Germinal center (tissue), 1 donor: ENCODE measurements around the gene CGN.

Source experiments
- DNase-seq: peaks from one replicate; pipeline ENCODE4 v3.0.0; 2012; ENCODE audit warnings: mixed read lengths, low spot score

The CGN gene

GRCh38 chr1:151547119-151547899, 36.1 kb downstream of the CGN start:
- no peak for DNase-seq

DNA sequence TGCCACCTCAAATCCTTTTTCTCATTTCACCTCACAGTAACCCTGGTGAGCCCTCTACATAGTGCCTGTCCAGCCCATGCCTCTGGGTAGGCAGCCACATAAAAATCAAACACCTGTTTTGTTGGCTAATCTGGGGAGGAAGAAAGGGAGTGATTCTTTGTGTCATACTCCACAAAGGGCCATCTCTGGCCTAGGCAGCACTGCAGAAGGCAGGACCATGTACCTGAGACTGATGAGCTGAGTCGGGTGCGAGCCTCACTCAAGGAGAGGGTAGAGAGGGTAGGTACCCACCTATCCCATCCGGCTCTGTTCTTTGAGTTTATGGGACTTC, 36.7 kb downstream of the CGN start:
- DNase-seq, result no peak

DNA sequence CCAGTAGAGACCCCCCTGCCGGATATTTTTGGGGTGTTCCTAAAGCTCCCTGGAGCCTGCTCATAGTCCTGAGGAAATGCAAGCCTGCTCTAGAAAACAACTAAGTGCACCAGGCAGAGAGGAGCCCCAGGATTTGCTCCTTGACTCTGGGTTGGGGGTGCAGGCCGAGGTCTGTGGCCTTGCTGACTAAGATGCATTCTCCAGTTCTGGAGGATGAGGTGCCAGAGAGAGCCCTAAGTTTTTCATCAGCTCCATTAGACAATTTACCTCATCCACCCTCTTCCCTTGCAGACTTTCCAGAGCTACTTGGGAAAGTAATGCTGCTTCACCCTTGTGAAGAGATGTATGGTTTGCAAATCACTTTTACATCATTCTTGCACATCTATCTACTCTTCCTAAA, 38.0 kb downstream of the CGN start:
- no peak for DNase-seq

- no peak for DNase-seq
Measured at GRCh38 chr1:151553659-151554058, 42.5 kb downstream of the CGN start.

DNA sequence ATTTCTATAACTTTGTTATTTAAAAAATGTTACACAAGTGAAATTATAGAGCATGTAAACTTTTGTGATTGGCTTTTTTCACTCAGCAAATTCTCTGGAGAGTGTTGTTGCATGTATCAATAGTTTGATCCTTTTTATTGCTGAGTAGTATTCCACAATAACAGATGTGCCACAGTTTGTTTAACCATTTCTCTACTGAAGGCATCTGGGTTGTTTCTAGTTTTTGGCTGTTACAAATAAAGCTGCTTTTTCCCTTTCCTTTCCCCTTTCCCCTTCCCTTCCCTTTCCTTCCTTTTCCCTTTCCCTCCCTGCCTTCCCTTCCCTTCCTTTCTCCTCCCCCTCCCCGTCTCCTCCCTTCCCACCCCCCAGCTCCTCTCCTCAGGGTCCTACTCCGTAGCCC, 44.9 kb downstream of the CGN start:
- no peak for DNase-seq

DNA sequence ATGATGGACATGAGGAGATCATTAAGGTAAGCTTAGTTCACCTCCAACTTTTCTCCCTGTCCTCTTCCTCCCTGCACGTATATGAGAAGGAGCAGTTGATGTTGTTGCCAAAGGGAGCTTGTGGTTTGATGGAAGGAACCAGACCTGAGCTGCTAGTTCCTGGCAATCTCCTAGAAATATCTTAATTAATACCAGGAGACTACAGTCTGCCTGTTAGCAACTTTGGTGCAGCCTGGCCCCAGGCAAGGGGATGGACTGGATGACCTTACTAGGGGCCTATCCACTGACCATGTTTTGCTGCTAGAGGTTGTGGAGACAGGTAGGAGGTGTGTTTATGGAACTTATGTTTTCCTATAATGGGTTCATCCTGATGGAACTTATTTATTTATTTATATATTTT, 51.5 kb downstream of the CGN start:
- no peak for DNase-seq

DNA sequence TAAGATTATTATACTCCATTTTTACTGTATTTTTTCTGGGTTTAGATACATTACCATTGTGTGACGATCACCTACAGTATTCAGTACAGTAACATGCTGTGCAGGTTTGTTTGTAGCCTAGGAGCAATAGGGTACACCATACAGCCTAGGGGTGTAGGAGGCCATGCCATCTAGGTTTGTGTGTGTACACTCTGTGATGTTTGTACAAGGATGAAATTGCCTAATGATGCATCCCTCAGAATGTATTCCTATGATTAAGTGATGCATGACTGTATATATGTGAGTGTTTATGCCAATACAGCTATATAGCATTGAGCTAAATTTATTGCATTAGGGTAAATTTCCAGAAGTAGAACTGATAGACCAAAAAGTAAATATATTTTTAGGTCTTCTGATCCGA, 52.2 kb downstream of the CGN start:
- DNase-seq, result no peak

GRCh38 chr1:151565502-151566189, 54.5 kb downstream of the CGN start:
- DNase-seq, result no peak

- DNase-seq, result no peak
Measured at GRCh38 chr1:151568626-151569088, 57.5 kb downstream of the CGN start.

DNA sequence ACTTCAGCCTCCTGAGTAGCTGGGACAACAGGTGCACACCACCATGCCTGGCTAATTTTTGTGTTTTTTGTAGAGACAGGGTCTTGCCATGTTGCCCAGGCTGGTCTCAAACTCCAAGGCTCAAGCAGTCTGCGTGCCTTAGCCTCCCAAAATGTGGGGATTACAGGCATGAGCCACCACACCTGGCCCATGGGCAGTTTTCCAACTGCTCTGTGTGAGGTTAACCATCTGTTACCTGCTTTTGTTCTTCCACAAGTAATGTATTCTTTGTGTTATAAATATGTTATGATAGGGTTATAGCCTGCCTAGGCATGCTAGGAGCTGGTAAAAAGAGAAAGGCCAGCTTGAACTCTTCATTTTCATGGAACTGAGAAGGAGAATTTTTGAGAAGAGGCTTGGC, 59.6 kb downstream of the CGN start:
- no peak for DNase-seq

DNA sequence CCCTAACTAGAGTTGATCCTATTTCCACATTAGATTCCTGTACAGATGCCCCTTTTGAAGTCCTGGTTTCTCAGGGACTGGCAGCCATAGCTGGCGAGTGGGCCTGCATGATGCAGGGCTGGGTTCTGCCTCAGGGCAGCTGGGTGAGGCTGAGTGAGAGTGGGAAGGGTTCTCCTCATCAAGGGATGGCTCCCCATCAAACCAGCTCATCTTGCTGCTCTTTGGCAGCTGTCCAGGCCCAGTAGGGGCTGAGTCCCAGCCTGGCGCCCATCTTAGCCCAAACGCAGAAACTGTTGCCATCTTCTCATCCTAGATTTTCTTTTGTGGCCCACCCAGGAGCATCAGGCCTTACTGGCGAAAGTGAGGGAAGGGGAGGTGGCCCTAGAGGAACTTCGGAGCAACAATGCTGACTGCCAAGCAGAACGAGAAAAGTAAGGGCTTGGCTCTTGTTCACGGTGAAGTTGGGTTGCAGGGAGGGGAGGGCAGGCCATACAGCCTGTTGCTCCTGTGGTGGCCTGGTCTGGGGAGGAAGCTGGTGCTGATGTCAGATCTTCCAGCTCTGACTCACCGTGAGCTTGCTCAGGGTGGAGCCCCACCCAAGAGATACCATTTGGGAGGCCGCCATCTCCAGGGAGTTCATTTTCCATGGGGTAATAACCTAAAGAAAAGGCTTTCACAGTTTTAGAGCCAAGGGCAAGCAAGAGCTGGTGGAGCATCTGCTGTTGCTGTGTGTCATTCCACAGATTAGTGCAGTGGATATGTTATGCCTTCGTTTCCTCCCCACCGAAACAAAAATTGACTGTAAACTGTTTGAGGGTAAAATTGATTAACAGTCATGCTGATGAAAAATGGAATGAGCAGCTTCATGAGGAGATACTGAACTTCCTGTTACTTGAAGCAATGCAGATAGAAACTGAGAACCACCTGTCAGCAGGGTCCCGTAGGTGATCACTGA, 63.7 kb downstream of the CGN start:
- no peak for DNase-seq

DNA sequence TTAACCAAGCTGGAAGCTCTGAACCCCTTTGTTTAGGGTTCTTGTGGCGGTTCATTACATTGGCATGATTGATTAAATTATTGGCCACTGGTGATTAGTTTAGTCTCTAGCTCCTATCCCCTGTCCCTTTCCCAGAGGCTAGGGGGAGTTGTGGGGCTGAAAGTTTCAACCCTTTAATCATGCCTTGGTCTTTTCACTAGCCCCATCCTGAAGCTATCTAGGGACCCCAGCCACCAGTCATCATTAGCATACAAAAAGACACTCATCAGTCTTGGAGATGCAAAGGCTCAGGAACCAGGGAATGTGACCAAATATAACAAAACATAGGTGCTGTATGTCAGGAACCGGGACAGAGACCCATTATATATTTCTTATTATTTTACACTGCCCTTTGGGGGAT, 66.0 kb downstream of the CGN start:
- DNase-seq, result no peak

DNA sequence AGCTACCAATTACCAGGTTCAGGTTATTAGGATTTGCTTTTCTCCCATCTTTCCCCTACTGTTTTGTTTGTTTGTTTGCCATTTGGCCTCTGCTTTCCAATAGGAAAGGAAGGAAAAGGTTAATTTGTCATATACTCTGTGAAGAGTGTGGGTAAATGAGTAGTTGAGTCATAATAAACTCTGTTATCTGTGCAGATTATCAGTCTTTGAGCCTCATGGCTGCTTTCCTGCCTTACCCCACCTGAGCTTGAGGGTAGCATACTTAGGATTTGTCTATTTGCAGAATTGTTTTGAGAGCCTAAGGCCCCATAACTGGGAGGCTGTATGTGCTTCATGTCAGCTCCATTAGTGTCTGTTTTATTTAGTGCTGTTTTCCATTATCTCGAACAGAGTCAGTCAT, 67.8 kb downstream of the CGN start:
- DNase-seq, result no peak

DNA sequence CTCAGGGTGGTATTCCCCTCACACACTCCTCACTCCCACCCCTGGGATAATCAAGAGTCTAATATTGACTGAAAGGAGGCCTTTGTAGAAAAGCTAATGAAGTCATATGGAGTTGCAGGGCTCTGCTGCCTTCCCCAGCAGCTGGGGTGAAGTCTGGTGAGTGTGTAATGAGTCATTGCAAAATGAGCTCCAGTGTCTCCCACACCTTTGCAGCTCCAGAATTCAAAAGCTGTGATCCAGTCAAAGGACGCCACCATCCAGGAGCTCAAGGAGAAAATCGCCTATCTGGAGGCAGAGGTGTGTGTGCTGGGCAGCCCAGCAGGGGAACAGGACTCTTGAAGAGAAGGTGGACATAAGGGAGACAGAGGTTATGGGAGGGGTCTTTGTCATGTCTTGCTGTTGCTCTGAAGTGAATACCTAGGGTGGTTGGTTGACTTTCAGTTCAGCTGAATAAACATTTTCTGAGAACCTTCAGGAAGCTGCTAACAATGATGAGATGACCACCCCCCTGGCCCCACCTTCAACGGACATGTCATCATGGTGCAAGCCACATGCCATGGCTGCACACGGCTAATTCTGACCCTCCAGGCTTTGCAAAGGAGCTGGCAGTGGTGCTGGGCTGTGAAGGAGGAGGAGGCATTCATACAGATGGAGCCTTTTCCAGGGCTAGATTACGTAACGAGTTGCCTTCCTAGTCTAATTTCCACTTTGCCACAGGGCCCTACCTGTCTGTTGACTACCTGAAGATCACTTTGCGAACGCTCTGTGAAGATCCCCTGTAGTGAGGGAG, 68.4 kb downstream of the CGN start:
- DNase-seq, result no peak

- no peak for DNase-seq
Measured at GRCh38 chr1:151581451-151581850, 70.3 kb downstream of the CGN start.

DNA sequence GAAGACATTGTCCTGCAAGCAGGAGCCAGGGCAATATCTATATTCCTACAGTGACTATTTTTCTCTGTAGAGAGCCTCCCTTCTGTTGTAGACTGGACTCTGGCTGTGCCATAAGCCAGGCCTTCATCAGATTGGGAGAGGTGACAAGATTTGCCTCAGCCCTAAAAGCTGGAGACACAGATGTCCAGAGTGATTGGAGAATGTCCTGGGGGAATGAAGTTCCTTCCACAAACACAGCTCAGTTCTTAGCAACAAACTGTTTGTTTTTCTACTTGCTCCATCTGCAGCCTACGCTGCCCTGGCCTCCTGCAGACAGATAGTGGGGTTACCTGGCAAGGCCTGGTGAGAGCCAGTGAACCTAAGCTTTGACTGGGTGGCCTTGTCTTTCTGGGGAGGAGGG, 70.7 kb downstream of the CGN start:
- DNase-seq, result no peak

DNA sequence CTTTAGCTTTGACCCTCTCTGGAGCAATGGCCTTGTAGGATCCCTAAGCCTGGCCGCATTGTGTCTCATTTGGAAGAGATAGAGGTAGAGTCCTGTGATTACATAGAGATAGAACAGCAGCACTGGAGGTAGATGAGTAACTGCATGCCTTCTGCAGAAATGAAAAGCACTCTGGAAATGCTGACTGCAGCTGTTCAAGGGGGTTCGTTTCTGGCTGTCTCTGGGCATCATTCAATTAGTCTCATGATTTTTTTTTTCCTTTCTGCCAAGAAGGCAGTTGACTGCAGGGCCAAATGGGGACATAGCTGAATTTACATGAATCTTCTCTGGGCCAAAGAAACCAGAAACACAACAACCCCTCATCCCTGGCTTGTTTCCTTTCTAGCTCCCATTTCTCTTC, 72.6 kb downstream of the CGN start:
- DNase-seq, result no peak

- no peak for DNase-seq
Measured at GRCh38 chr1:151584278-151584677, 73.1 kb downstream of the CGN start.

DNA sequence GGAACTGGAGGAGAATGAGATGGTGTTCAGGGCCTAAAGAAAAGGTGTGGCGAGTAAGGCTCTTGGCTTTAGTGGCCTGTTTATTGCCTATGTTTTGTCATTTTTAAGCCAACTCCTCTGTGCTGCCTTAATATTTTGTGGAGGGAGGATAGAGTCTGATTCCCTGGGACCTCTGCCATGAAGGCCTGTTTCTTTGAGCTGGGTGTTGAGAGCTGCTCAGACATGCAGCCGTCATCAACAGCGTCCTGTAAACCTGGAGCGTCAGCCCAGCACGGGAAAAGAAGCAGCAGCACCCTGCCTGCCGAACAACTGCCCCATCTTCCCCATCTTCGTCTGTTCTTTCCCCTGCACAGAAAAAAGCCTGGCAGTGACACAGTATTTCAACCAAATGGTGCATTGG, 73.6 kb downstream of the CGN start:
- no peak for DNase-seq

DNA sequence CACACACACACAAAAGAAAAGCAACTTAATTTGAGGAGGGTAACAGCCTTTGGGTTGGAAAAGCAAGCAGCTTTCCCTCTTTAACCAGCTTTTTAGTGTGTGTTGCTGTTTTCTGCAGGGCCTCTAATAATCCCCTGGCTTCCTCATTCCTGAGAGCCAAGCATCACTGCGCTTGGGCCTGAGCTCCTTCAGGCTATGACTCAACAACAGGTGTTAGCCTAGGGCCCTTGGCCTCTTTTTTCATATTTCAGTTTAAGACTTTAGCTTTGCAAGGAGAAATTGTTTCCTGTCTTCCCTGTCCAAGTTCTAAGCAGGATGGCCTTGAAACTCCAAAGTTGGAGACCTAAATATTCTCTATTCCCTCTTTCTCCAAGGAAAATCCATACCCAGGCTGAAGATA, 74.4 kb downstream of the CGN start:
- DNase-seq, result no peak
